NCI-H128 (cell line): ENCODE data around the gene SLC24A2.
"Not testable (repeated sequence)": the region's sequence is repeated elsewhere in the genome, so short reads cannot be mapped to it uniquely, and the experiment has no call there.

ENCODE experiments used
- DNase-seq: peaks from one replicate; lab custom pipeline; 2025; ENCODE audit not compliant: unreplicated experiment; lab: John Stamatoyannopoulos, UW

The SLC24A2 gene

GRCh38 chr9:19788614-19789271, at the start of gene SLC24A2:
Gene SLC24A2, minus strand, starts transcription at chr9:19789037.
- no peak for DNase-seq

GRCh38 chr9:19833331-19833730, 44.5 kb upstream of the SLC24A2 start:
- DNase-seq: not testable (repeated sequence)

GRCh38 chr9:19830796-19831195, 42.0 kb upstream of the SLC24A2 start:
- no peak for DNase-seq

DNA sequence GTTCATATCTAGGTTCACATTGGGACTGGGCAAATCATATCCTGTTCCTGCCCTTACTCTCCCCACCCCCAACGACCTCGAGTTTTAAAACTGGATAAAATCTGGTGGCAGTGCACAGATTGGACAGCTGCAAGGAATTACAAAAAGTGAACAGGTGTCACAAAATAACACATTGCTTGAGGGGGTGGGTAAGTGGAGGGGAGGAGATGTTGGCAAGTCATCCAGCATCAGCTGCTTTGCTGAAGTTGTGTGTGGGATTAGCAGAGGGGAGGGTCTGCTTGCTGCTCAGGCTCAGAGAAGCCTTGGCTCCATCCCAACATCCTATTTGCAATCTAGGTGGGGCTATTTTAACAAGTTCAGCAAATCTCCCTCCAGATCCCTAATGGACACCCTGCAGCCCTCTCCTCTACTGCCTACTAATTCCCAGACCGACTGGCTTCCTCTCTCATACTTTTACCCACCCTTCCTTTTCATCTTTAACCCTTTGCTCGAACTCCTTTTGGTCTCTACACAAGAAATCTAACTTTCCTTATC, 39.8 kb upstream of the SLC24A2 start:
- DNase-seq: no peak

GRCh38 chr9:19816769-19817168, 27.9 kb upstream of the SLC24A2 start:
- no peak for DNase-seq

DNA sequence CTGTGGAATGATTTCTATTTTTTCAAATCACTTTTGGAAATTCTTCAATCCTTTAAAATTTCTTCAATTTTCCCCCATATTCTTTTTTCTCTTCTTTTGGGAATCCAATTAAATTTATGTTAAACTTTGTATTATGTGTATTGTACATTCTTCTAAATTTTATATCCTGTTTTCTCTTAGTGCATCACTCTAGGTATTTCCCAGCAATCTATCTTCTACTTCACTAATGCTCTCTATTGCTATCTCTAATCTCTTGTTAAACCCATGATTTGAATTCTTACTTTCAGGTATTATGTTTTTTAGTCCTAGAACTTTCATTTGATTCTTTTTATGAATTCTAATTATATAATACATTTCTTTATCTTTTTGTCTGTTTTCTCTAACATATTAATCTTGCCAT, 23.4 kb upstream of the SLC24A2 start:
- no peak for DNase-seq

- DNase-seq: no peak
Observed at GRCh38 chr9:19809422-19810269, 20.8 kb upstream of the SLC24A2 start.

- no peak for DNase-seq
Observed at GRCh38 chr9:19807182-19807892, 18.5 kb upstream of the SLC24A2 start.

DNA sequence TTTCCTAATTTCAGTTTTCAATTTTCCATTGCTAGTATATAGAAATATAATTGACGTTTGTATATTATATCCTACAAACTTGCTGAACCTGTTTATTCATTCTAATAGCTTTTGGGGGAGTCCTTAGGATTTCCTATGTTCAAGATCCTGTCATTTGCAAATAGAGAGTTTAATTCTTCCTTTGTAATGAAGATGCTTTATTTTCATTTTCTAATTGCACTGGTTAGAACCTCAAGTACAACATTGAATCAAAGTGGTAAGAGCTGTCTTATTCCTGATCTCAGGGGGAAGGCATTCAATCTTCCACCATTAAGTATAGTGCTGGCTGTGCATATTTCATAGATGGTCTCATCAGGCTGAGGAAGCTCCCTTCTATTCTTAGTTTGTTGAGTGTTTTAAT, 15.6 kb upstream of the SLC24A2 start:
- DNase-seq: no peak

DNA sequence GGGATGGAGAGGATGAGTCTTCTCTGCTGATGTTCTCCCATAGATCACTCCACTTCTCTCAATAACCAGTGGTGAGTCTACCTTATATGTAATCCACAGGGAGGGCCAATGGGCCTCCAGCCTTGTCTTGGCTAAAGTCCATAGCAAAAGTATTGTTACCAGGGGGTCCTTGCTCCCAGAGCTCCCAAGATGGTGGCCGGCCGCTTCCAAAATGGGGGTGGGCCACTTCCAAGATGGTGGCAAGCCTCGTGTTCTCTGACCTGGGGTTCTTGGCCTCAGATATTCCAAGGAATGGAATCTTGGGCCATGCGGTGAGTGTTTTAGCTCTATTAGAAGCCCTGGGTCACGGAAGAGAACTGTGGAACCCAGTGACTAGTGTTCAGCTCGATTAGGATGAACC, 12.0 kb upstream of the SLC24A2 start:
- no peak for DNase-seq

DNA sequence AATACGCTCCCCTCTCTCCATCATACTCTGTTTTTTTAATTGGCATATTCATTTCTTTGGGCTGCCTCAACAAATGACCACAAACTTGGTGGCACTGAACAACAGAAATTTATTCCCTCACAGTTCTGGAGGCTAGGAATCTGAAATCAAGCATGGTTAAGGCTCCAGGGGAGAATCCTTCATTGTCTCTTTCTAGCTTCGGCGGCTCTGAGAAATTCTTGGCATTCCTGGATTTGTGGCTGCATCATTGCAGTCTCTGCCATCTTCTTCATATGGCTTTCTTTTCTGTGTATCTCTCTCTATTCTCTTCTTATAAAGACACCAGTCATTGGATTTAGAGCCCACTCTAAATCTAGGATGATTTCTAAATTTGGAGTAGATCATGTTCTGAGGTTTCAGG, 10.9 kb upstream of the SLC24A2 start:
- DNase-seq: no peak

- DNase-seq: no peak
Observed at GRCh38 chr9:19788152-19788551, 685 bp downstream of the SLC24A2 start.

DNA sequence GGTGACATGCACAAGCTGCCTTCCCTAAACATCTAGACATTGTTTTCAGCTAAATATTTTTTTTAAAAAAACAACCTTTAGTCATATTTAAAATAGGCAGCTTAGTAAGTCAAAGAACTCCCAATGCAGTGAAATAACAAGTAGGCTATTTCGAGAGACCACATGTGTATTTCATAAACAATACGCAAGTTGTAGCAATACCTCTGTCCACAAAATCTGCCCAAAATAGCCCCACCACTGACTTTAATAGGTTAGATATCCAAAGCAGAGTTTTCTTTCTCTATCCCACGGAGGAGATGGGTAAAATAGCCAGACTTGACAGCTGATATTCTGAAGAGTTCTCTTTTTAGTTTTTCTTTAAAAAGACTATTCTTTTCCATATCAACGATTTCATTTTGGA, 1.2 kb downstream of the SLC24A2 start:
- DNase-seq: no peak

DNA sequence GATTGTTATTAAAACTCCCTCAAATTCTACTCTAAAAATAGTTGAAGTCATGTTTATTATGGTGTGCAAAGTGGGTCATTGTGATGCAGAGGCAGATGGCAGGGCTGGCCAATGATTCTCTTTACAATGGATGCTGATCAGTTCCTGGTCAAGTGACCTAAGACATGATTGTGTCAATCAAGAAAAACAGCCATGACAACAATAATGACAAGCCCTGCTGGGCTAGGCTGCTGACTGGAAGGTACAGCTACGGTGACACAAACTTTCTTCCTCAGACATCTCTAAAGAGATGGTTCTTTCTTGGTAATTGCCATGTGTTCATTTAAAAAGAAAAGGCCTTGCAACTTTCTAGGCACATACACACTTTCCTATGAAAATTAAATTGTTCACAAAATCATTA, 3.6 kb downstream of the SLC24A2 start:
- no peak for DNase-seq

- no peak for DNase-seq
Observed at GRCh38 chr9:19784136-19784535, 4.7 kb downstream of the SLC24A2 start.

GRCh38 chr9:19783500-19783899, 5.3 kb downstream of the SLC24A2 start:
- no peak for DNase-seq

DNA sequence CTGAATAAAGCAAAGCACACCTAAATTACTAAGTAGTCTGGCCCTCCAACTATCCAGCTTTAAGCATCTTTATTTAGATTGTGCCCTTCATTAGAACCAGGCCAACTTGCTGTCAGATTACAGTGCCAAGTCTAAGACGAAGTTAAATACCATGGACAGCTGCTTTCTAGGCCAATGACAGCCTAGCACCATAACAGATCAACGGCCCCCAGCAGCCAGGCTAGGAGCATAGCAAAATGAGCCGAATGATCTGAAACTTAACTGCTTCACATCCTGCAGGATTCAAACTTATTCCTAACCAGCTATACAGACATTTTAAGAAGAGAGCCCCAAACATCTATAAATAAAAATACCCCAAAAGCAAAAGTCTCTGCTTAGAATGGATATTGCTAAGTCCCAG, 6.8 kb downstream of the SLC24A2 start:
- DNase-seq: no peak

- no peak for DNase-seq
Observed at GRCh38 chr9:19781240-19781639, 7.6 kb downstream of the SLC24A2 start.

GRCh38 chr9:19771446-19771845, 17.4 kb downstream of the SLC24A2 start:
- no peak for DNase-seq

DNA sequence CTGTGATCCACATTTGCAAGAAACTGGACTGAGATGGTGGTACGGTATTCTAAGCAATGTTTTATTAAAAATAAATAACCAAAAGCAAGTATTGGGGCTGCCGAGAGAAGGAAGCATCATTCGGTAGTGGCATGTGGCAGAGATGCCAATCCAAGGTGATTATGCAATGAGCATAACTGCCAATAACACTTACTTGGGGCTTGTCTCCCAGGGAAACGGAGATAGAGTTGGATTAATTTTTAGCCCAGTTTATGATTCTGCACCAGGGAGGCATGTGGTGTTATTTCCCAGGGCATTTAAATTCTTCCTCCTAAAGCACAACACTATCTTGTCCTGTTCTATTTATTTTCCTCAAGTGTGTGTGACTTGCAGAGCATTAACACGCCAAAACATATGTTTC, 17.9 kb downstream of the SLC24A2 start:
- no peak for DNase-seq

DNA sequence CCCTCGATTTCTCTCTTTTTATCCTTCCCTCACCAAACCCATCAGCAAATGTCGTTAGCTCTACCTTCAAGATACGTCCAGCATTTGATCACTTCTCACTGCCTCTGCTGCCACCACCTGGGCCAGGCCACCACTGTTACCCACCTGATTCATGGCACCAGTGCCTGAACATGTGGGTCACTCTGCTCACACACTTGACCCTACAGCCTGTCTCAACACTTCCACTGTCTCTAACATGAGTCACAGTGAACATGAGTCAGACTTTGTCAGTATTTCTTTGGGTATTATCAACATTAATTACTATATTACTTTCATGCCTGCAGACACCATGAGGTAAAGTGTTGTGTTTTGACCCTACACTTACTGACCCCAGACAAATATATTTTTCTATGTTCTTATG, 19.6 kb downstream of the SLC24A2 start:
- DNase-seq: no peak

DNA sequence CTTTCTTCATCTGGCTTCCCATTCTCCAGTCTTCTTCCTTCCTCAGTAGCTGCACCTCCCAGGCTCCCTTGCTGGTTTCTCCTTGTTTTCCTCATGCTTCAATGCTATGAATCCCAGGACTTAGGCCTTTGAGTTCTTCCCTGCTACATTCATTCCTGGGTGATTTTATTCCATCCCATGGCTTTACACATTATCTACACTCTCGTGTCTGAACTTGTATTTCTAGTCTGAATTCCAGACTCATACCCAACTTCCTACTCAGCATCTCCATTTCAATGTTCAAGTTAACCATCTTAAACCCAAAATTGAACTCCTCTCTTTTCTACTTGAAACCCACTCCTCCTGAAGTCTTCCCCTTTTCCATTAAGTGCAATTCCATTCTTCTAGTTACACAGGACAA, 20.0 kb downstream of the SLC24A2 start:
- DNase-seq: no peak
